ENCODE data around the gene DNAH9.

The DNAH9 gene

GRCh38 chr17:11612956-11613355 is 14.7 kb downstream of the DNAH9 start:
- no peak for DNase-seq

GRCh38 chr17:11618861-11619566 is 20.7 kb downstream of the DNAH9 start:
- no peak for DNase-seq

- no peak for DNase-seq
Measured at GRCh38 chr17:11622492-11622891, 24.2 kb downstream of the DNAH9 start.

- no peak for DNase-seq
Measured at GRCh38 chr17:11624976-11625375, 26.7 kb downstream of the DNAH9 start.

GRCh38 chr17:11625878-11626277 is 27.6 kb downstream of the DNAH9 start:
- DNase-seq = no peak

DNA sequence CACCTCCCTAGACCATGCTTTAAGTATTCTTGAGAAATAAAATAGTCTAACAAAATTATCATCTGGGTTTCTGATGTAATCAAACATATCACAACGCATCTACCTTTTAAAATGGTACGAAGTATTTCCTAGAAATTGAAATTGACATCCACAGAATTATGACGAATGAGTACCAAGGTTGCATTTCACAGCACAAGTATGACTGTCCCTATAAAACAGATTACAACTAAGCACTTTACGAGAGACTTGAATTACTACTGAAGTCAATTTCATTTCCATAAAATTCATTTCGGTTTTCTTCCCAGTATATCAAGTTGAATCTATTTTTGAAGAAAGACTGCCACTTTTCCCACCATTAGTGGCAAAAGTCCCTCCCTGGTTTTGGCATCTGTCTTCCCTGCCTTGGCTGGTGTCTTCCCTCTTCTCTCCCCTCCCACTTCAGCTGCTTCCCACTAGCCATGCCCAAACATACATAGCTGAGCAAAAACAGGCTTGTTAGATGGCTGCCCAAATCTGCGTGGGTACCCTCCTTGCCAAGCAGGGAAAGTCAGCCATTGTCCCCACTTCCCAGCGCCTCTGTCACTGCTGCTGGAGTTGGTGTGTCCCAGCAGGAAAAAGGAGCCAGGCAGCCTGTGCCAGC is 29.2 kb downstream of the DNAH9 start:
- DNase-seq = no peak

- DNase-seq = no peak
Measured at GRCh38 chr17:11628374-11628773, 30.1 kb downstream of the DNAH9 start.

DNA sequence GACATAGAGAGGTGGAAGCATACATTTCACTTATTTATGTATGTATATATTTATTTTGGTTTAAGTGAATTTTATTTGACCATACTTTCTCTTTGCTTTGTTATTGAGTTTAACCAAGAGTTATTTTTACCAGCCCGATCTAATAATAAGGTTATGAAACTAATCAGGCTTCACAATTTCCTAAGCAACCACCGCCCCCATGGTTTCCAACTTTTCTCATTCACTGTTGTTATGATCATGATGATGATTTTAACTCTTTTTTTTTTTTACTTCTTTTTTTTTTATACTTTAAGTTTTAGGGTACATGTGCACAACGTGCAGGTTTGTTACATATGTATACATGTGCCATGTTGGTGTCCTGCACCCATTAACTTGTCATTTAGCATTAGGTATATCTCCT is 30.6 kb downstream of the DNAH9 start:
- no peak for DNase-seq

DNA sequence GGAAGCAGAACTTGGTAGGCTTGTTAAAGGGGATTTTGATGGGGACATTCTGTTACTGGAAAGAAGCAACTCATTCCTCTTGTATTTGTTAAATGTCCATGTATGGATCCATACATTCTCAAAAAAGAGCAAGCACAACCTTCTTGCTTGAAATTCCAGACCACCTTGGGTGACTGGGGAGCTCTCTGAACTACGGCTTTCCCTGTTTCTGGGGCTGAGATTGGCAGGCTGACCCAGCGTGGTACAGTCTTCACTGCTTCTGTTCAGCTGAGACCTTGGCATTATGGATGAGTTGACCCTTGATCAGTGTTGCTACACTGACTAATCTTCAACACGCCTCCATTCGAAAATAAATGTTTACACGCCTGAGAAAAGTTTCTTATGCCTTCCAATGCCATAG is 38.5 kb downstream of the DNAH9 start:
- DNase-seq = no peak

DNA sequence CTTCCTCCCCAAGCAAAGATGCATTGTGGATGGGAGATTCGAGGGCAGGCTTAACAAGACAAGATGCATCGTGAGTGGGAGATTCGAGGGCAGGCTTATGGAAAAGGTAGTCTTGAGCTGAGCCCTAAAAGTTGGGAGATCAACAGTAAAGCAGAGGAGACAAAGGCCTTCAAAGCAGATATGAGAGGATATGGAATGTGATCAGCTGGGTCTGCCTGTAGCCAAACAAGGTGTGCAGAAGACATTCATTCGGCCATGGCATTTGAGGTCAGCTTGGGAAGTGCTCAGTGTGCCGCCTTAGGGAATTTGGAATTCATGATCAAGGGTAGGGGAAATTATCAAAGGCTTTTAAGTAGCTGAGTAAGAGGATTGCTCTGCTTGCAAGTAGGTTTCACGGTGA is 39.5 kb downstream of the DNAH9 start:
- no peak for DNase-seq

GRCh38 chr17:11638700-11639265 is 40.5 kb downstream of the DNAH9 start:
- no peak for DNase-seq

DNA sequence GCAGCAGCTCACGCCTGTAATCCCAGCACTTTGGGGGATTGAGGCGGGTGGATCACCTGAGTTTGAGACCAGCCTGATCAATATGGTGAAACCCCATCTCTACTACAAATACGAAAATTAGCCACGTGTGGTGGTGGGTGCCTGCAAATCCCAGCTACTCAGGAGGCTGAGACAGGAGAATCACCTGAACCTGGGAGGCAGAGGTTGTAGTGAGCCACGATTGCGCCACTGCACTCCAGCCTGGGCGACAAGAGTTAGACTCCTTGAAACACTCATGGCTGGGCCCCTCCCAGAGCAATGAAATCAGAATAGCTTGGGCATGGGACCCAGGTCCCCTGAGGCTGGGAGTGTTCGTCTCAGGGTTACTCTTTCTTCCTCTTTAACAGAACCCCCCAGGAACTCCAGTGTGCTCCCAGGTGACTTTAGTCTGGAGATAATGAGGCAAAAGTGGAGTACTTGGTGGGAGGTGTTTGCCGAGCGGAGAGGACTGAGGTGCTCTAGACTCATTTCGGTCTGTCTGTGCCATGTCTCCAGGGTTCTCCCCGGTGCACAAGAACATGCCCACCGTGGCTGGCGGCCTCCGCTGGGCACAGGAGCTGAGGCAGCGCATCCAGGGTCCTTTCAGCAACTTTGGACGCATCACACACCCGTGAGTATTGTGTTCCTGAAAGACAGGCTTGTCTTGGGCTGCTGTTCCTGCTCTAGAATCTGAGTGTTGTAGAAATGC is 41.6 kb downstream of the DNAH9 start:
- DNase-seq = no peak

DNA sequence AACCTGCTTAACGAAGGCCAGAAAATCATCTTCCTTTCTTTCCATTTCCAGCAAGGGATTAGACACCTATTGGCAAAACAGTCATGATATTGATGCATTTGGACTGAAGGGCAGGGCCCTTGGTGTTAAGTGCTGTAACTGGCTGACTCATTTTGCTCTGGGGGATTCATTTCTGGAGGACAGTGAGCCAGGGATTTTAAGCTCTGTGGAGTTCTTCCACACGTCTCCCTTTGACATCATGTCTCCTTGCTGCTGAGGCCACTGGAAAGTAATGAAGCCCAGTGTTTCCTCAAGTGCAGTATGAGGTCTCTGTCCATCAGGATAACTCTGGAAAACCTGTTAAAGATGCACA is 42.2 kb downstream of the DNAH9 start:
- DNase-seq = no peak

DNA sequence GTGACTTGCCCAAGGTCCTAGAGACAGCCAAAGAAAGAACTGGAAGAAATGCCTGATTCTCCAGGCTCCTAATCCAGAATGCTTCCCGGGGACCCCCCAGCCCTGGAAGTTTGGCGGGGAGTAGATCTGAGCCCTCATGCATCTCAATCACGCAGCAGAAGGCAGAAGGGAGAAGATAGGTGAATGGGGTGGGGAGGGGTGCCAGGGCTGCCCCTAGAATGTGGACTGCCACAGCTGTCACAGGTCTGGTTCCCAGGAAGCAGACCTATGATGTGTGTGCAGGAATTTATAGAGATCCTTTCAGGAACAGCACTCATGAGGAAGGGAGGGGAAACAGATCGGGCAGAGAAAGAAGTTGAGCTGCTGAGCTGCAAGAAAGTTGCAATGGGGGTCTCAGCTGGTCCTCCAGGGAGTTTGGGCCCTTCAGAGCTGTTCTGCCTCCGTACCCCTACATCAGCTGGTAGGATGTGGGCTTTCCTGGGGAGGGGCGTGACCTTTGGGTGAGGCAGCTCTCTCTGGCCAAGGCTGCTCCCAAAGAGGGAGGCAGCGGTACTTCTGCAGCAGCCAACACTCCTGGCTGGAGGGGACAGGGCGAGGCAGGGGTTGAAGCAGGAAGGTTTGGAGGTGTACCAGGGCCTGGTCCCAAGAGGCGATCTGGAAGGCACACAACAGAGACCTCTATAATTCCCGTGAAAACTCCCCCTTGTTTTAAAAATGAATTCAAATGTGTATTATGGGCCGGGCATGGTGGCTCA is 43.4 kb downstream of the DNAH9 start:
- no peak for DNase-seq

DNA sequence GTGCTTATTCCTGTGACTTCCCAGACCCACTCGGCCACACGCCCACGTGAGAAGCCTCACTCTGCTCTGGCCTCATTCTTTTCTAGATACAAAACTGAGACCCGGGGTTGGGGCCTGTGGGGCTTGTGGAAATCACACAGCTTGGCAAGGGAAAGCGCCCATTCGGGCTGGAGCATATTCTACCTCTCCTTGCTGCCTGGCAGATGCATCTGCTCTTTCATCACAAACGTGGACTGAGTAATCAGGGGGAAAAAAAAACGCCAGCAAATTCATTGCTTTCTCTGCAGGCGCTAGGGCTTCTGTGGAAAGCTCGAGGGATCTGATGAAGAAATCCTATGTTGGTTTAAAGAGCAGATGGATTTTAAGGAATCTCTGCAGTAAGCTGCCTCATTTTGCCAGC is 44.4 kb downstream of the DNAH9 start:
- DNase-seq = no peak

GRCh38 chr17:11643851-11644250 is 45.6 kb downstream of the DNAH9 start:
- no peak for DNase-seq

DNA sequence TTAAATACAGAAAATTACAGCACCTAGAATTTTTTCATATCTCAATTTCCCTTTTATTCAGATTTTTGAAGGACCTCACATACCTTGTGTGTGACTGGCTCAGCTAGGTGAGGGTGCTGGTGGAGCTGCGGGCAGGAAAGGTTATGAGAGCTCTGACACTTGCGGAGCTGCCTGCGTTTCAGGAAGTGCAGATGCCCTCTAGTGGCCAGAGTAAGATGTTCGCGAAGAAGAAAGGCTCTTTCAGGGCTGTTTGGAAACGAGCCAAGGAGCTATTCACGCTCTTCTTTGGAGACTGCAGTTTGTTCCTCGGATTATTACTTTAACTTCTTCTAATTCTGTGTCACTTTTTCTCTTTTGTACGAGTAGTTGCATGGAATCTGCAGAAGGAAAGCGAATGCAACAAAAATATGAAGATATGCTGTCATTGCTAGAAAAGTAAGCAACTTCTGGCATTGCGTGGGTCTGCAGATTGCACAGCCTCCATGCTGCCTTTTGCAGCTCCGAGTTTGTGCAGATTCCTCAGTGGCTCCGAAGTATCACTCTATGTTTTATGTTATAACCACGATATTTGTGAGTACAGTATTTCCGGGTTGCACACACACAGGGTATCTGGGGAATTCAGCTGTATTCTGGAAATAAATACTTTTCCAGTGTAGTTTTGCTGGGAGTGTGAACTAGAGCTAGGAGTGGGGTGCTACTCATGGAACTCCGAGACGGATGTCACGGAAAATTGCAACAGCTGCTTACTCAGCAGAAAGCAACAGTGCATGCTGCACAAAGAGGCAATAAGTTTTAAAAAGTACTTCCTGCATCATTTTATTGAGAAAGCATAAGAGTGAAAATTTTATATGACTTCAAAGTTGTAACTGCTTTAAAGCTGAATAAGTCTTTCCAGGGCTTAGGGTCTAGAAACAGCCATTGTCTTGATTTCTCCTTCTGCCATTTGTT is 46.3 kb downstream of the DNAH9 start:
- DNase-seq = peak in 4 of 6 experiments; percentile 10 to 49 (median 24)

DNA sequence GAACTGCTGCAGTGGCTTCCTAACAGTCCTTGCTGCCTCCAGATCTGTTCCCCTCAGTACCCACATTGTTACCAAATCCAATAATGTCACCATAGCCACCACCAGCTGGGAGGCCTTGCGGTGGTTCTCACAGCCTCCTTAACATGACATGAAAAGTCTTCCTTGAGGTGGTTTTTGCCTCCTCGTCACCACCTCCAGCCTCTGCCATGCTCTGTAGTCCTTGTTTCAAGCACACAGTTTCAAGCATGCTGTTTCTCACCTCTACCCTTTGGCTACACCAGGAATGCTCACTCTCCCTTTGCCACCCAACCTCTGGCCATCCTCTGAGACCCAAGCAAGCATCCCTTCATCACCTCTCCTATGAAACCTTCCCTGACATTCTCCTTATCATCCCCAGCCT is 47.2 kb downstream of the DNAH9 start:
- no peak for DNase-seq

DNA sequence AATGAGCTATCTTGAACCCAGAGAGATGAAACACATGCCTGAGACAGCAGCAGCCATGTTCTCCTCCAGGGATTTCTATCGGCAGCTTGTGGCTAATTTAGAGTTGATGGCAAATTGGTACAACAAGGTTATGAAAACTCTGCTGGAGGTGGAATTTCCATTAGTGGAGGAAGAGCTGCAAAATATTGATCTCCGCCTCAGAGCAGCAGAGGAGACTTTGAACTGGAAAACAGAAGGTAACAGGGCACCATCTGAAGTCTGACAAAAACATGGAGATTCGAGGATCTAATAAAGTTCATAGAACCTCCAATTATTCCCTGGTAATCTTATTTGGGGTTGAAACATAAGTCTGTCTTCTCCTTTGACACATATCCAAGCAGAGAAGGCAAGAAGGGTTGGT is 52.8 kb downstream of the DNAH9 start:
- DNase-seq = no peak

DNA sequence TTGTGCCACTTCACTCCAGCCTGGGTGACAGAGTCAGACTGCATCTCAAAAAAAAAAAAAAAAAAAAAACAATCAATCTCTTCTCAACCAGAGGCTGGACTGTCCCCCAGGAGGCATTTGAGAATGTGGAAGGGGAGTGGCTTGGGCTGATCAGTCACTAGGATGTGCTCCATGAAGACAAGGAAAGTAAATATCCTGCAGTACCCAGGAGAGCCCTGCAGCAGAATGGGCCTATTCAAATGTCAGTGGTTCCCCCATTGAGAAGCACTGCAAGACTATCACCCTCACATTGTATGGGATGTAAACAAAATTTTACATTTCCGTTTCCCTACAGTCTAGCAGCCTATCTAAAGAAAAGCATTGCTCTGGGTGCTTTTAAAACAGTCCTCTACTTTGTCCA is 70.3 kb downstream of the DNAH9 start:
- no peak for DNase-seq

DNA sequence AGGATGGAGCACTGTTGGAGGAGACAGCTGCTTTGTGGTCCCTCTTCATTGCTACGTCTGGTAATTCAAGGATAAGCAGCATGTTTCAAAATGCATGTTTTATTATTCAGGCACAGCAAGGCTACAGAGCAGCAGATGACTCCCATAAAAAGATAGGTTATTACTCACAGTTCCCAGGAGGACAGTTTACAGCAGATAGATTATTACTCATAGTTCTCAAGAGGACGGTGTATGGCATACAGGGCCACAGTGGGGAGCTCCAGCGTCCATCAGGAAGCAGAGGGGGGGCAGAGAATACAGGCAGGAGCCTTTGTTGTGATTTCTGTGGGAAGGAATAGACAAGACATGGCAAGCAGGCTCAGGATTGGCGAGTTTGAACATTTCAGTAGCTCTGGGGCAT is 72.9 kb downstream of the DNAH9 start:
- no peak for DNase-seq

DNA sequence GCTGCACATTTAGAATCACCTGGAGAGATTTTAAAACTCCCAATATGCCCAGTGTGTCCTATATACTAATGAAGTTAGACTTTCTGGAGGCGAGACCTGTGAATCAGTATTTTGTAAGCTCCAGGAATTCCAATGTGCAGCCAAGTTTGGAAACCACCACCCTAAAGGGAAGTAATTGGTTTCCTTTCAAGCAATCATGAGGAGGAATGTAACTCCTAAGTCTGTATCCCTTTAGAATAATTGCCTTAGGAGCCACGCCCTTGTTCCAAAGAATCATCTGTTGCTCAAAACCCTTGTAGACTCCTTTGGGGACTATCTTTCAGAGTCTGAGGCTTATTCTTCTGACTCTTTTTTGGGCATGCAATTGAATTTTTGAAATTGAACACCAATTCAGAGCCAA is 84.4 kb downstream of the DNAH9 start:
- no peak for DNase-seq
